ENCODE data around the gene ZNF385A.

GRCh38 chr12:54430471-54431069, 46.0 kb upstream of the ZNF385A start:
- TF ChIP-seq REST (IDR thresholded peaks at IDR 0.05) (no peak), YY1 (IDR thresholded peaks at IDR 0.05) (no peak), CTCF (IDR thresholded peaks at IDR 0.05; ENCODE audit: low read depth, low read length, missing input control) (no peak), SP1 (IDR thresholded peaks at IDR 0.05) (no peak), EGR1 (IDR thresholded peaks at IDR 0.05; ENCODE audit: low read depth in 2 of 2) (no peak), HNF4G (IDR thresholded peaks at IDR 0.05) (no peak)
